Measurements from ENCODE around the gene ZNF831. TPM values are rescaled to one million over a fixed set of nuclear protein-coding genes. Genes with fewer than 3 reads are reported as not detected.

Gene ZNF831
- total RNA-seq, 1 experiment from 2014 or later = 0.15 TPM

- Histone ChIP-seq H3K27me3 (ENCODE audit: insufficient read depth, low read length) (peaks cover 53% of the 10 kb centered on the region), H3K9me2 (ENCODE audit: insufficient read depth) (no peaks in the 10 kb centered on the region), H3K4me2 (ENCODE audit: low read length) (no peak overlapping the region), H3K4me1 (ENCODE audit: control insufficient read depth in 1 of 2, insufficient read depth in 2 of 2, low read length in 2 of 2) (no peaks in the 10 kb centered on the region), H3K27ac (ENCODE audit: low read depth, low read length) (no peak overlapping the region), H3K9me3 (ENCODE audit: control insufficient read depth in 1 of 2, insufficient read depth in 1 of 2, low read depth in 1 of 2, low read length in 2 of 2) (no peaks in the 10 kb centered on the region), H3K9ac (ENCODE audit: low read length) (no peak overlapping the region), H3K36me3 (ENCODE audit: control insufficient read depth in 1 of 2, insufficient read depth in 2 of 2, low read length in 2 of 2) (no peaks in the 10 kb centered on the region), H4K20me1 (ENCODE audit: insufficient read depth) (no peaks in the 10 kb centered on the region), H3K79me2 (ENCODE audit: insufficient read depth, low read length) (no peaks in the 10 kb centered on the region), H3K4me3 (replicated peaks in 1 of 2; ENCODE audit: low read depth in 1 of 2, low read length in 2 of 2) (no peak overlapping the region), H2AFZ (ENCODE audit: low read depth, low read length, poor library complexity, severe bottlenecking) (no peak overlapping the region)
- RAD21 ChIA-PET (ENCODE audit: low non-redundant PET in 1 of 2, low total read pairs in 2 of 2, uncharacterized antibody in 2 of 2, unreplicated experiment in 2 of 2) = no interaction called here
- no TSS peak for BruUV-seq (replicated peaks)
- DNase-seq (ENCODE audit: low read depth, low spot score) (no peak), ATAC-seq (no peak)
- POLR2A ChIA-PET = no interaction called here
- intact Hi-C loops (cut with micrococcal nuclease) = no loop called here
- no peak for TF ChIP-seq ZBTB33 (IDR thresholded peaks at IDR 0.05; ENCODE audit: extremely low read depth, insufficient replicate concordance, low read length)
- CTCF ChIA-PET = no interaction called here
Observed at GRCh38 chr20:59160389-59161115, 3.1 kb upstream of the ZNF831 start.

GRCh38 chr20:59161721-59162120 lies 1.9 kb upstream of the ZNF831 start:
- peaks cover 59% of the 10 kb centered on the region for H3K27me3 ChIP-seq (ENCODE audit: insufficient read depth, low read length)
- no peak overlapping the region for H3K9ac ChIP-seq (ENCODE audit: low read length)
- no peak overlapping the region for H3K27ac ChIP-seq (ENCODE audit: low read depth, low read length)
- CTCF ChIA-PET = no interaction called here
- H3K4me2 ChIP-seq (ENCODE audit: low read length) = no peak overlapping the region
- DNase-seq (ENCODE audit: low read depth, low spot score) (no peak), ATAC-seq (no peak)
- TF ChIP-seq JUND (IDR thresholded peaks at IDR 0.05) (no peak), ZFX (IDR thresholded peaks at IDR 0.05) (no peak), SRF (IDR thresholded peaks at IDR 0.05; ENCODE audit: low read depth) (no peak), TCF7L2 (IDR thresholded peaks at IDR 0.05; ENCODE audit: borderline replicate concordance, extremely low read depth, insufficient read depth, insufficient read length) (no peak)
- RAD21 ChIA-PET (ENCODE audit: low non-redundant PET in 1 of 2, low total read pairs in 2 of 2, uncharacterized antibody in 2 of 2, unreplicated experiment in 2 of 2) = no interaction called here
- H3K9me3 ChIP-seq (ENCODE audit: control insufficient read depth in 1 of 2, insufficient read depth in 1 of 2, low read depth in 1 of 2, low read length in 2 of 2) = no peaks in the 10 kb centered on the region
- H3K9me2 ChIP-seq (ENCODE audit: insufficient read depth) = no peaks in the 10 kb centered on the region
- no peaks in the 10 kb centered on the region for H3K4me1 ChIP-seq (ENCODE audit: control insufficient read depth in 1 of 2, insufficient read depth in 2 of 2, low read length in 2 of 2)
- H3K79me2 ChIP-seq (ENCODE audit: insufficient read depth, low read length) = no peaks in the 10 kb centered on the region
- intact Hi-C loops (cut with micrococcal nuclease) = no loop called here
- H3K4me3 ChIP-seq (replicated peaks in 1 of 2; ENCODE audit: low read depth in 1 of 2, low read length in 2 of 2) = no peak overlapping the region
- no peaks in the 10 kb centered on the region for H3K36me3 ChIP-seq (ENCODE audit: control insufficient read depth in 1 of 2, insufficient read depth in 2 of 2, low read length in 2 of 2)
- BruUV-seq (replicated peaks) = no TSS peak
- H4K20me1 ChIP-seq (ENCODE audit: insufficient read depth) = no peaks in the 10 kb centered on the region
- POLR2A ChIA-PET = no interaction called here
- no peak overlapping the region for H2AFZ ChIP-seq (ENCODE audit: low read depth, low read length, poor library complexity, severe bottlenecking)
